ENCODE measurements around the gene CCDC80.

Gene CCDC80

DNA sequence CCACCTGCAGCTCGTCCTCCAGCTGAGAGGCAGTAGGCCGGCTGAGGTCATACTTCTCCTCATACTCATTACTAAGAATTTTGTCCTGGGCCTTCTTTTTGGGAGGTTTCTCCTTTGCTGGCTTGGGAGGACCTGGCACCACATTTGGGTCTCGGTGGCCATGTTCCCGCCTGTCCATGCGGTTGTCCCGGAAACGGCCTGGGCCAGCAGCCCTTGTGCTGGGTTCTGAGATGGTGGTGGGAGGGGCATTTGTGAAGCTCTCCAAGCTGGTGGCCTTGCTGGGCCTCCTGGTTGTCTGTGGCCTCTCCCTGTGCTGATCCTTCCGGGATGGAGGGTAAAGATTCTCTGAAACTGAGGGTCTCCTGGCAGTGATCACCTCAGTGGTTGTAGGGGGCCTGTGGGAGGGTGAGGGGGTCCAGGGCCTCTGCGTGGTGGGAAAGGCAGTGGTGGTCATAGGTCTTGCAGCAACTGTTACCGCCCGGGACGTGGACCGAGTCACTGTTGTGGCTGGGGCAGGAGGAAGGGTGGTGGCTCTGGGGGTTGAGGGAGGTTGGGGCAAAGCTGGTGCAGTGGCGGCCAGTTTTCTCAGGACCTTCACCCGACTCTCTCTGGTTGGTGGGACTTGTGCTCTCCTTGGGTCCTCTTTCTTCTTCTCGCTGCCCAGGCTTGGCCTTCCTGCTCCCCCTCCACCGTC, 2.5 kb downstream of the CCDC80 start:
- DNase-seq (ENCODE audit: low read depth) = no peak
- H3K4me3 ChIP-seq (ENCODE audit: low read depth, low read length) = no peak overlapping the region
- no peak for TF ChIP-seq POLR2A (IDR thresholded peaks at IDR 0.05; ENCODE audit: extremely low read depth, insufficient read length)
- TF ChIP-seq MYC (IDR thresholded peaks at IDR 0.05; ENCODE audit: low read depth, low read length) = no peak
- TF ChIP-seq, protein P1, sequence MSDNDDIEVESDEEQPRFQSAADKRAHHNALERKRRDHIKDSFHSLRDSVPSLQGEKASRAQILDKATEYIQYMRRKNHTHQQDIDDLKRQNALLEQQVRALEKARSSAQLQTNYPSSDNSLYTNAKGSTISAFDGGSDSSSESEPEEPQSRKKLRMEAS (IDR thresholded peaks at IDR 0.05; ENCODE audit: low read depth, low read length) = no peak
- TF ChIP-seq, protein P2, sequence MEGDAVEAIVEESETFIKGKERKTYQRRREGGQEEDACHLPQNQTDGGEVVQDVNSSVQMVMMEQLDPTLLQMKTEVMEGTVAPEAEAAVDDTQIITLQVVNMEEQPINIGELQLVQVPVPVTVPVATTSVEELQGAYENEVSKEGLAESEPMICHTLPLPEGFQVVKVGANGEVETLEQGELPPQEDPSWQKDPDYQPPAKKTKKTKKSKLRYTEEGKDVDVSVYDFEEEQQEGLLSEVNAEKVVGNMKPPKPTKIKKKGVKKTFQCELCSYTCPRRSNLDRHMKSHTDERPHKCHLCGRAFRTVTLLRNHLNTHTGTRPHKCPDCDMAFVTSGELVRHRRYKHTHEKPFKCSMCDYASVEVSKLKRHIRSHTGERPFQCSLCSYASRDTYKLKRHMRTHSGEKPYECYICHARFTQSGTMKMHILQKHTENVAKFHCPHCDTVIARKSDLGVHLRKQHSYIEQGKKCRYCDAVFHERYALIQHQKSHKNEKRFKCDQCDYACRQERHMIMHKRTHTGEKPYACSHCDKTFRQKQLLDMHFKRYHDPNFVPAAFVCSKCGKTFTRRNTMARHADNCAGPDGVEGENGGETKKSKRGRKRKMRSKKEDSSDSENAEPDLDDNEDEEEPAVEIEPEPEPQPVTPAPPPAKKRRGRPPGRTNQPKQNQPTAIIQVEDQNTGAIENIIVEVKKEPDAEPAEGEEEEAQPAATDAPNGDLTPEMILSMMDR (IDR thresholded peaks at IDR 0.05; ENCODE audit: low read depth, low read length) = no peak

DNA sequence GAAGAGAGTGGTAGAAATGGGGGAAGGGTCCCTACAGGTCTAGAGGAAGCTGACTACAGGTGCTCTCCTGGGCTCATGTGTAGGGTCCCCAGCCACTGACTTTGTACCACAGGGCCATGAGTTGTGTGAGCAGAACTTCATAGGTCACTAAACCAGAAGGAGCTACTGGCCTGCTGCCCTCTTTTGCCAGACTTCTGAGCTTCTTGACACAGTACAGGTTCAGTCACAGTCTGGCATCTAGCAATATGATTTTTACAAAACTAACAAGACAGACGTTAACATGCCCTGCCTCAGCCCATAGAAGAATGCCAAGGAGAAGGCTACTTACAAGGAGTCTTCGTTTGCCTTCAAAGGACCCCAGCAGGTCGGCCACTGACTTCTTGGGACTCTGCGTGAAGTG, 3.2 kb downstream of the CCDC80 start:
- H3K4me3 ChIP-seq (ENCODE audit: low read depth, low read length) = no peak overlapping the region
- TF ChIP-seq, protein P1 (IDR thresholded peaks at IDR 0.05; ENCODE audit: low read depth, low read length) = no peak
- TF ChIP-seq, protein P2 (IDR thresholded peaks at IDR 0.05; ENCODE audit: low read depth, low read length) = no peak
- no peak for TF ChIP-seq MYC (IDR thresholded peaks at IDR 0.05; ENCODE audit: low read depth, low read length)
- DNase-seq (ENCODE audit: low read depth) = no peak

DNA sequence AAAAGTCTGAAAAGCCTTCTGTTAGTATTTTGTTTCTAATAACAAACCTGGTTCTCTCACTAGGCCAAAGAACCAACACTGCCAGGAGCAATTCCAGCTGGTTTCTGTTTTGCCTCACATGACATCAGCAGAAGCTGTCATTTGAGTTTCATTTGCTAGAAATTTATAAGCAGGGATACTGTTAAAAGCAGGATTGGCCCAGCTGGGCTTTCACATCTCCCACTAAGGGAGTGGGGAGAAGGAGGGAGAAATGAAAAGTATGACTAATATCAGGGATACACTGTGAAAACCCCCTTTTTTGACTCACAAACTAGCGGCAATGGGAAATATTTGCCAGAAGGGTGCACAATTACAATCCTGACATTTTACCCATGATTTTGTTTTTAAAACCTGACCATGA, 5.3 kb downstream of the CCDC80 start:
- TF ChIP-seq MYC (IDR thresholded peaks at IDR 0.05; ENCODE audit: low read depth, low read length) = no peak
- TF ChIP-seq POLR2A (IDR thresholded peaks at IDR 0.05; ENCODE audit: extremely low read depth, insufficient read length) = no peak
- TF ChIP-seq, protein P1 (IDR thresholded peaks at IDR 0.05; ENCODE audit: low read depth, low read length) = no peak
- TF ChIP-seq, protein P2 (IDR thresholded peaks at IDR 0.05; ENCODE audit: low read depth, low read length) = no peak
- no peak overlapping the region for H3K4me3 ChIP-seq (ENCODE audit: low read depth, low read length)
- DNase-seq (ENCODE audit: low read depth) = no peak

DNA sequence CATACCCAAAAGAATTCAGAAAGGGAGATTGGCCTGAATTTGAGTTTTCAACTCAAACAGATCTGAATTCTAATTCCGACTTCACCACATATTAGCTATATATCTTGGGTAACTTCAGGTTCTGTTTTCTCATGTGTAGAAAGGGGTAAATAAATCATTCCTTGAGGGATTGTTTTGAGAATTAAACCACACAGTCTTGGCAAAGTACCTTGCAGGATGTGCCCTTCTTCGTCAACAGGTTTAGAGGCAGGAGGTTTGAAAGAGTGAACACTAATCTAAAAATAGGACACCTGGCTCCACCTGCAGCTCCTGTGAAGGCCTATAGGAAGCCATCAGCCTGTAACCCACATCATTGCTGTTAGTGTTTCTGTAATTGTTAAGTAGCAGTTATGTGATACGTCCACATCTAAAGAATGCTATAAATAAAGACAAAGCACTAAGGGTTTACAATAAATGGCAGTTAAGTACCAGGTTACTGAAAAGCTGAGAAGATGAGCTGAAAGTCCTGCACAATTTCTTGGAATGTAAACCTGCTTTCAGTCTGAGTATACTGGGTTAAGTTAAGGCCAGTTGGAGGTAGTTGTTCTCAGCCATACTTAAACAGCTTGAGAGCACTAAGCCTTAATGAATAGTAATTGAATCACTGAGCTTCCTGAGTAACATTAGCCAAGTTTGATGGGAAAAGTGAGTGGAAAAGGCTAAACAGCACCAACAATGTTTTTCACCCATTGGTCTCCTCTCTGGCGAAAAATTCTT, 6.0 kb downstream of the CCDC80 start:
- DNase-seq (ENCODE audit: low read depth) = no peak
- no peak for TF ChIP-seq MYC (IDR thresholded peaks at IDR 0.05; ENCODE audit: low read depth, low read length)
- H3K4me3 ChIP-seq (ENCODE audit: low read depth, low read length) = no peak overlapping the region

- DNase-seq (ENCODE audit: low read depth) = no peak
- TF ChIP-seq, protein P1 (IDR thresholded peaks at IDR 0.05; ENCODE audit: low read depth, low read length) = no peak
- TF ChIP-seq POLR2A (IDR thresholded peaks at IDR 0.05; ENCODE audit: extremely low read depth, insufficient read length) (no peak), MYC (IDR thresholded peaks at IDR 0.05; ENCODE audit: low read depth, low read length) (no peak)
- TF ChIP-seq, protein P2 (IDR thresholded peaks at IDR 0.05; ENCODE audit: low read depth, low read length) = no peak
- H3K4me3 ChIP-seq (ENCODE audit: low read depth, low read length) = no peak overlapping the region
Measured at GRCh38 chr3:112633757-112634156, 7.2 kb downstream of the CCDC80 start.

DNA sequence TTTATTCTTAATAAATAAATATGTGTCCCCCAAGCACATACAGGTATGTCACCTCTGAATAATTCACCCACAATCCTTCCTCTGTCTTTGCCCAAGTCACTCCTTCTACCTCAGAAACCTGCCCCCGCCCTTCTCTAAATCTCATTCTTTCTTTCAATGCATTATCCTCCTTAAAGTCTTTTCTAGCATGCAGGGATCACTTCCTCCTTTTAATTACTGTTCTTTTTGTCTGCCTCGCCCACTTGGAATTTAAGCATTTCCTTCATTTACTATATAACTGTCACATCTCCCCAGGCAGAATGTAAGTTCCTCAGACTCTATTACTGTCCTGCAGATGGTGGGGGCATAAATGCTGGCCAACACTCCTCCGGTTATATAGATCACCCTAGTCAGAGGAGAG, 7.8 kb downstream of the CCDC80 start:
- no peak for DNase-seq (ENCODE audit: low read depth)
- no peak overlapping the region for H3K4me3 ChIP-seq (ENCODE audit: low read depth, low read length)
- no peak for TF ChIP-seq MYC (IDR thresholded peaks at IDR 0.05; ENCODE audit: low read depth, low read length)
- no peak for TF ChIP-seq POLR2A (IDR thresholded peaks at IDR 0.05; ENCODE audit: extremely low read depth, insufficient read length)
- TF ChIP-seq, protein P1 (IDR thresholded peaks at IDR 0.05; ENCODE audit: low read depth, low read length) = no peak
- TF ChIP-seq, protein P2 (IDR thresholded peaks at IDR 0.05; ENCODE audit: low read depth, low read length) = no peak

Measured in NB4 (cell line).